Measurements from ENCODE around the gene TRIM15. TPM values are rescaled to one million over a fixed set of nuclear protein-coding genes. Genes with fewer than 3 reads are reported as not detected.
"Not testable (repeated sequence)": the region's sequence is repeated elsewhere in the genome, so short reads cannot be mapped to it uniquely, and the experiment has no call there.

TRIM15 gene
- not detected in 2 replicates for total RNA-seq (2014; rRNA removed; shearing (Covaris generic))
- not detected in 2 replicates for polyA plus RNA-seq (2016; fragmentation: Nextera tagmentation; extraction: Ambion mirVana)

GRCh38 chr6:30163090-30163917 lies at the start of gene TRIM15:
TSS of gene TRIM15 (plus strand) at chr6:30163546. CDS start at chr6:30163685, 139 bp downstream.
- no peaks in the 10 kb centered on the region for H4K20me1 ChIP-seq (ENCODE audit: insufficient read depth)
- peak; percentile 18 for DNase-seq
- no peaks in the 10 kb centered on the region for H3K9me3 ChIP-seq (ENCODE audit: low read depth)
- no peak within 1 kb of the TSS for H2AFZ ChIP-seq
- no peak within 1 kb of the TSS for H3K4me2 ChIP-seq (ENCODE audit: unreplicated experiment)
- H3K9me2 ChIP-seq (ENCODE audit: insufficient read depth), result no peaks in the 10 kb centered on the region
- in situ Hi-C loops (cut with MboI), result no loop called here
- H3K4me1 ChIP-seq (ENCODE audit: insufficient read depth), result no peaks in the 10 kb centered on the region
- no peak within 1 kb of the TSS for H3K9ac ChIP-seq
- no peak within 1 kb of the TSS for H3K4me3 ChIP-seq
- H3K36me3 ChIP-seq (ENCODE audit: low read depth), result no peaks in the 10 kb centered on the region
- H3K27me3 ChIP-seq (replicated peaks; ENCODE audit: insufficient read depth), result peaks cover 16% of the 10 kb centered on the region
- TF ChIP-seq EZH2 (IDR thresholded peaks at IDR 0.05; ENCODE audit: insufficient read depth, poor library complexity, severe bottlenecking) (no peak), EZH2phosphoT487 (IDR thresholded peaks at IDR 0.05; ENCODE audit: insufficient read depth, low read depth) (no peak)
- H3F3A ChIP-seq (ENCODE audit: insufficient read depth), result no peaks in the 10 kb centered on the region
- WGBS, 2 experiments (ENCODE audit: low coverage in 1 of 2, low lambda C conversion rate in 2 of 2, missing lambda C conversion rate in 2 of 2), result 48% methylated on average over 27 to 31 of the region's 31 CpGs
- H3K27ac ChIP-seq, result no peak within 1 kb of the TSS
- no peaks in the 10 kb centered on the region for H3K79me2 ChIP-seq (ENCODE audit: insufficient read depth)

GRCh38 chr6:30113841-30114240 lies 49.5 kb upstream of the TRIM15 start:
- WGBS, 2 experiments (ENCODE audit: low coverage in 1 of 2, low lambda C conversion rate in 2 of 2, missing lambda C conversion rate in 2 of 2), result 21 to 29% methylated on average over 1 of the region's 1 CpG
- H2AFZ ChIP-seq, result no peak overlapping the region
- H3F3A ChIP-seq (ENCODE audit: insufficient read depth), result no peaks in the 10 kb centered on the region
- H3K4me3 ChIP-seq, result no peak overlapping the region
- H3K79me2 ChIP-seq (ENCODE audit: insufficient read depth), result no peaks in the 10 kb centered on the region
- in situ Hi-C loops (cut with MboI), result no loop called here
- no peak overlapping the region for H3K9ac ChIP-seq
- no peaks in the 10 kb centered on the region for H3K4me1 ChIP-seq (ENCODE audit: insufficient read depth)
- no peak overlapping the region for H3K27ac ChIP-seq
- no peaks in the 10 kb centered on the region for H4K20me1 ChIP-seq (ENCODE audit: insufficient read depth)
- H3K27me3 ChIP-seq (replicated peaks; ENCODE audit: insufficient read depth), result peaks cover 47% of the 10 kb centered on the region
- TF ChIP-seq EZH2phosphoT487 (IDR thresholded peaks at IDR 0.05; ENCODE audit: insufficient read depth, low read depth), result no peak
- no peak for TF ChIP-seq EZH2 (IDR thresholded peaks at IDR 0.05; ENCODE audit: insufficient read depth, poor library complexity, severe bottlenecking)
- H3K9me2 ChIP-seq (ENCODE audit: insufficient read depth), result no peaks in the 10 kb centered on the region
- no peak for DNase-seq
- no peak overlapping the region for H3K4me2 ChIP-seq (ENCODE audit: unreplicated experiment)
- no peaks in the 10 kb centered on the region for H3K36me3 ChIP-seq (ENCODE audit: low read depth)
- no peaks in the 10 kb centered on the region for H3K9me3 ChIP-seq (ENCODE audit: low read depth)

GRCh38 chr6:30116724-30117123 lies 46.6 kb upstream of the TRIM15 start:
- no peak for DNase-seq
- H3K27me3 ChIP-seq (replicated peaks; ENCODE audit: insufficient read depth), result peaks cover 24% of the 10 kb centered on the region
- no peak overlapping the region for H3K27ac ChIP-seq
- H3K9me2 ChIP-seq (ENCODE audit: insufficient read depth), result no peaks in the 10 kb centered on the region
- H3K79me2 ChIP-seq (ENCODE audit: insufficient read depth), result no peaks in the 10 kb centered on the region
- WGBS, 2 experiments (ENCODE audit: low coverage in 1 of 2, low lambda C conversion rate in 2 of 2, missing lambda C conversion rate in 2 of 2), result 57 to 60% methylated on average over 6 of the region's 6 CpGs
- H3K9ac ChIP-seq, result no peak overlapping the region
- TF ChIP-seq EZH2 (IDR thresholded peaks at IDR 0.05; ENCODE audit: insufficient read depth, poor library complexity, severe bottlenecking), result no peak
- TF ChIP-seq EZH2phosphoT487 (IDR thresholded peaks at IDR 0.05; ENCODE audit: insufficient read depth, low read depth), result no peak
- no peaks in the 10 kb centered on the region for H4K20me1 ChIP-seq (ENCODE audit: insufficient read depth)
- in situ Hi-C loops (cut with MboI), result no loop called here
- H3K4me2 ChIP-seq (ENCODE audit: unreplicated experiment), result no peak overlapping the region
- H3K36me3 ChIP-seq (ENCODE audit: low read depth), result no peaks in the 10 kb centered on the region
- no peak overlapping the region for H2AFZ ChIP-seq
- 0 out of 2 replicates have a peak, but pooled peaks cover 3% of the 10 kb centered on the region for H3K4me1 ChIP-seq (ENCODE audit: insufficient read depth)
- no peaks in the 10 kb centered on the region for H3F3A ChIP-seq (ENCODE audit: insufficient read depth)
- no peaks in the 10 kb centered on the region for H3K9me3 ChIP-seq (ENCODE audit: low read depth)
- no peak overlapping the region for H3K4me3 ChIP-seq

GRCh38 chr6:30118691-30119090 lies 44.7 kb upstream of the TRIM15 start:
- H3K9me2 ChIP-seq (ENCODE audit: insufficient read depth); in situ Hi-C loops (cut with MboI); H3K9me3 ChIP-seq (ENCODE audit: low read depth); H3K4me2 ChIP-seq (ENCODE audit: unreplicated experiment); H4K20me1 ChIP-seq (ENCODE audit: insufficient read depth); H3K79me2 ChIP-seq (ENCODE audit: insufficient read depth); H3K27me3 ChIP-seq (replicated peaks; ENCODE audit: insufficient read depth); H3K4me1 ChIP-seq (ENCODE audit: insufficient read depth); DNase-seq; H3K27ac ChIP-seq; H2AFZ ChIP-seq; H3K36me3 ChIP-seq (ENCODE audit: low read depth); H3F3A ChIP-seq (ENCODE audit: insufficient read depth); H3K4me3 ChIP-seq; H3K9ac ChIP-seq: not testable (repeated sequence)
- WGBS, 2 experiments (ENCODE audit: low coverage in 1 of 2, low lambda C conversion rate in 2 of 2, missing lambda C conversion rate in 2 of 2), result 92 to 95% methylated on average over 5 of the region's 5 CpGs

All from GM23248 (cell line).